Activated gamma-delta T cell (primary cell): ENCODE measurements around the gene TEX19.
"Not testable (repeated sequence)": the region's sequence is repeated elsewhere in the genome, so short reads cannot be mapped to it uniquely, and the experiment has no call there.

Experiments used
- DNase-seq: peaks from one replicate; lab custom pipeline; 2025; lab: John Stamatoyannopoulos, UW

TEX19 gene

DNA sequence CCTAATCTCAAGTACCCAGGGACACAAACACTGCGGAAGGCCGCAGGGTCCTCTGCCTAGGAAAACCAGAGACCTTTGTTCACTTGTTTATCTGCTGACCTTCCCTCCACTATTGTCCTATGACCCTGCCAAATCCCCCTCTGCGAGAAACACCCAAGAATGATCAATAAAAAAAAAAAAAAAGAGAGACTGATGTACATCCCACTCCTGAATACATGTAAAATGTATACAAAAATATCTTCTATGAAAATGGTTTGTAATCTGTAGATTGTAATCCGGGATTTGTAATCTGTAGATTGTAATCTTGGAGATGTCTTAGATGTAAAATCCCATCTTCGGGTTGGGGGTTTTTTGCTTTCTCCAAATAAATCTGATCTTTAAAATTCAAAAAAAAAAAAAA, 18.2 kb downstream of the TEX19 start:
- DNase-seq: not testable (repeated sequence)

DNA sequence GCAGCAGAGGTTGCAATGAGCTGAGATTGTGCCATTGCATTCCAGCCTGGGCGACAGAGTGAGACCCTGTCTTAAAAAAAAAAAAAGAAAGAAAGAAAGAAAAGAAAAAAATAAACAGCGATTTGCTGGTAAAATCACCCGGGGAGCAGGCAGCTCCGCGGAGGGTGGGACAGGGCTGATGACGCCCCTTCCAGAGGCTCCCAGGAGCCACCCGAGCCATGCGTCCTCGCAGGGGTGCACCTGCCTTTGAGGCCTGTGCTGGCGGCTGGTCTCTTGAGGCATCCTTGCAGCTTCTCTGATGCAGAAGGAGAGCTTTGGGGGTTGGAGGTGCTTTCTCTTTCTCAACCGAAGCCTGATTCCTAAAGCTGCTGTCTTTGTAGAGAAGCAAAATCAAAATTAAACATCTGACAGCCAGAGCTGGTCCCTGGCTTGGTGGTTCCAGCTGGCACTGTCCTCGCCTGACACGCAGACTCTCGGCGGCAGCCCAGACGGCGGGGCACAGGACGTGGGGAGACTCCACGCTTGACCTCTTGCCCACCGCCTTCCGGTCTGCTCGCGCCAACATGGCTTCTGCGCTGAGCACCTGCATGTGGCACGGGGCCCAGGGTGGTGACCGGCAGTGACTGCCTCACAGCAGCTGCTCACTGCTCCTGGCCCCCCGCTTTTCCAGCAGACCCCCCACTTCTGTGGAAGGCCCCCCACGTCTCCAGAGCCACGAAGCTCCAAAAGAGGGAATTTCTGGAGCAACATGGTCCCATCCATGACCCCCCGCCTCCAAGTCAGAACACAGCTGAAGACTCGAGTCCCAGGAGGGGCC, 19.1 kb downstream of the TEX19 start:
- no peak for DNase-seq

DNA sequence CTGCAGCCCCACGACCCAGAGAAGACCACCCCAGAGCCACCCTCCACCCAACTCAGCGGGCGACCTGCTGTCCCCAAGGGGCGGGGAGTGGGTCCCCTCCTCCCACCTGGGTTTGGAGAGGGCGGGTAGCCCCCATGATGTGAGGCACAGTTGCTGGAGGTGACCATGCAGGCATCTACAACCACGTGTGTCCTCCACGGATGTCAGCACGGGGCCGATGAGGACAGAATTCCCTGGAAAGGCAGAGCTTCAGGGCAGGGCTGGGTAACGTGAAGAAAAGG, 19.6 kb downstream of the TEX19 start:
- no peak for DNase-seq

DNA sequence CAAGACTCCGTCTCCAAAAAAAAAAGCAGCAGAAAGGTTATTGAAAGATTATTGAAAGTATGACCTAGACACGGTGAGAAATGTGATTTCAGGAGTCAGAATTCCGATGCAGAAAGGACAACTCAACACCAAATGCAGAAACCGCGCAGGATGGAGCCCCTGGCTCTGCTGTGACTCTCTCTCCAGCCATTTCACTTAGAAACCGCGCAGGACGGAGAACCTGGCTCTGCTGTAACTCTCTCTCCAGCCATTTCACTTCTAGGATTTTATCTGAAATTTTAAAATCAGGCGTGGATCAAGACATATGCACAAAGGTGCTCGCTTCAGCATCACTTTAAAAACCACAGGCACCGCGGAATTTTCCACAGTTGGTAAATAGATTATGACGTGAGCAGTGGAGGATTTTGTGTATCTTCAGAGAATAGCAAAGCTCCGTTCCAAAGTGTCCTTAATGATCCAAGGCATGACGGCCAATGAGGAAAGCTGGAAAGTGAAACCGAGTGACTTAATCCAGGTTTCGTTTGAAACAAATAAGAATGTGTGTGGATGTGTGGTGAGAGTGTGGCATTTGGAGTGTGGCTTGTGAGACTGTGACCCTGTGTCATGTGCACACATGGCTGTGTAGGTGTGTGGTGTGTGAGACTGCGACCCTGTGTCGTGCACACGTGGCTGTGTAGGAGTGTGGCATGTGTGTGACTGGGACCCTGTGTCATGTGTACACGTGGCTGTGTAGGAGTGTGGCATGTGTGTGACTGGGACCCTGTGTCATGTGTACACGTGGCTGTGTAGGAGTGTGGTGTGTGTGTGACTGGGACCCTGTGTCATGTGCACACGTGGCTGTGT, 22.0 kb downstream of the TEX19 start:
- no peak for DNase-seq

DNA sequence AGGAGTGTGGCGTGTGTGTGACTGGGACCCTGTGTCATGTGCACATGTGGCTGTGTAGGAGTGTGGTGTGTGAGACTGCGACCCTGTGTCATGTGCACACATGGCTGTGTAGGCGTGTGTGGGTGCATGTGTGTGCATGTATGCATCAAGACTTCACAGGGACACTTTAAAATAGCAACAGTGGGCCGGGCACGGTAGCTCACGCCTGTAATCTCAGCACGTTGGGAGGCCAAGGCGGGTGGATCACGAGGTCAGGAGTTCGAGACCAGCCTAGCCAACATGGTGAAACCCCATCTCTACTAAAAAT, 22.6 kb downstream of the TEX19 start:
- DNase-seq: not testable (repeated sequence)

DNA sequence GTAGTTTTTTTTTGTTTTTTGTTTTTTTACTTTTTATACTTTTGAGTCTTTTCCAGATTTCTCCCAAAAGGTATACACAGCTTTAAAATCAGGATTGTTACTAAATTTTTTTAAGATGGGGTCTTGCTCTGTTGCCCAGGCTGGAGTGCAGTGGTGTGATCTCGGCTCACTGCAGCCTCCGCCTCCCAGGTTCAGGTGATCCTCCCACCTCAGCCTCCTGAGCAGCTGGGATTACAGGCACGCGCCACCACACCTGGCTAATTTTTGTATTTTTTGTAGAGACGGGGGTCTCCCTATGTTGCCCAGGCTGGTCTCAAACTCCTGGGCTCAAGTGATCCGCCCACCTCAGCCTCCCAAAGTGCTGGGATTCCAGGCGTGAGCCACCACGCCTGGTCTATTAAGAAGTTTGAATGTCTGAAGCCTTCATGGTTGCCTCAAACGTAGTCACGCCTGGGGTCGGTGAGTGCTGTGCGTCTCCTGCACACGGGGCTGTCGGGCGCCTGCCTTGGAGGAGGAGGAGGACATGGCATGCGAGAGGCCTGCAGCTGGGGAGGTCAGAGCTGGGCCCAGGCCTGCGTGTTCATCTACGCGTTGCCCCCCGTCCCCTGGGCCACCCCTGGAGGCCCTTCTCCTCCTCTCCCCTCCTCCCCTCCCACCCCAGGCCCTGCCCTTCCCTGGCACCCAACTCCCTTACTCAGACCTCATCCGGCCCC, 23.3 kb downstream of the TEX19 start:
- DNase-seq: not testable (repeated sequence)

DNA sequence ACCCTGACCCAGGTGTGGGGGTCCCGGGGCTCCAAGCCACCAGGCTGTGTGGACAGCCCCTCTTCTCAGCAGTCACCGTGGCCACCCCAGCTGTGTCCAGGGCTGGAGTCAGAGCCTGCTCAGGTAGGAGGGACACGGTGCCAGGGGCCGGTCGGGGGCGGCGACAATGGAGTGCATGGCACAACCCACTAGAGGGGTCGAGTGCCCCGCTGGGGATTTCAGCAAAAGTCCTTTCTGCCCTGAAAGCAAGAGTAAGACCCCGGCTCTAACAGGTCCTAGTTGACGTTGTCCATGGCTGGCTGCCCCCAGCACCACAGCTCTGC, 23.8 kb downstream of the TEX19 start:
- DNase-seq: no peak

DNA sequence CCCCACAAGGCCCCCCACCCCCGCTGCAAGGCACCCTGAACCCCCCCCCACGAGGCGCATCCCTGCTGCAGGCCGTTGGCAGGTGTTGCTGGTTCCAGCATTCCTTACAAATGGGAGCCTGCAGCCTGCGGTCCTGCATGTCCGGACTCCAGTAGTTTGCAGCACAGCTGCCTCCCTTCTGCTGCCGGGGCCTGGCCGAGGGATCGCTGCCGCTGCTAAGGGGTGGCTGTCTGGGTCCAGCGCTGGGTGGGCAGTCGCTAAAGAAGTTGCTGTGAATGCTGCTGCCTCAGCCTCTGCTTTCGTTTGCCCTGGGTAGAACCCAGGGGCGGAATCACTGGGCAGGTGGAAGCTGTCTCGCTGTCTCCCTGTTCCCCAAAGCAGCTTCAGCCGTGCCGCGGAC, 24.4 kb downstream of the TEX19 start:
- no peak for DNase-seq

DNA sequence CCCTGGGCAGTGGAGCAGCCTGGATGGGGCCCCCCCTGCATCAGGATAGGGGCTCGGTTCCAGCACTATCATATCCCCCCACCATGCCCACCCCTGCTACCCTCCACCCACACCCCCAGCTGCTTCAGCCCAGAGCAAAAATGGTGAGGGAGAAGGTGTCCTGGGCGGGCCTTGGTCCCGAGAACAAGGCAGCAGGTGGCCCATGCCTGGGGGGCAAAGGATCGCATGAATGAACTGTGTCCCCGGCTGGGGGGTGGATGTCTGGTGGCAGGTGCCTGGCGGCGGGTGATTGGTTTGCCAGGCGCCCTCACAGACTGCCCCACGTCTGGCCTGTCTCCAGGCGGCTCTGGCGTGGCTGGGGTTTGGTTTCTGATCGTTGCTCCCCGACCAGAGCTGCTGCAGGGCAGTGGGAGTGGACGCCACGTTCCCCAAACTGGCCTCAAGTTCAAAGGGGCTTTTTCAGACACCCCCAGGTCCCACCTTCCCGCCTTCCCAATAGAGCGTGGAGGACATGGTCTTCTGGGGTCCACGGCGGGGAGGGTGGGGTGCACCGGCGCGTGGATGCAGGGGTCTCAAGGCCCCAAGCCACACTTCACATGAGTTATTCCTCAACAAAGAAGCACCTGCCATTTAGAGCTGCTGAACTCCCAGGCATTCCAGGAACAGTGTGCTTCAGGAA, 25.1 kb downstream of the TEX19 start:
- DNase-seq: no peak

DNA sequence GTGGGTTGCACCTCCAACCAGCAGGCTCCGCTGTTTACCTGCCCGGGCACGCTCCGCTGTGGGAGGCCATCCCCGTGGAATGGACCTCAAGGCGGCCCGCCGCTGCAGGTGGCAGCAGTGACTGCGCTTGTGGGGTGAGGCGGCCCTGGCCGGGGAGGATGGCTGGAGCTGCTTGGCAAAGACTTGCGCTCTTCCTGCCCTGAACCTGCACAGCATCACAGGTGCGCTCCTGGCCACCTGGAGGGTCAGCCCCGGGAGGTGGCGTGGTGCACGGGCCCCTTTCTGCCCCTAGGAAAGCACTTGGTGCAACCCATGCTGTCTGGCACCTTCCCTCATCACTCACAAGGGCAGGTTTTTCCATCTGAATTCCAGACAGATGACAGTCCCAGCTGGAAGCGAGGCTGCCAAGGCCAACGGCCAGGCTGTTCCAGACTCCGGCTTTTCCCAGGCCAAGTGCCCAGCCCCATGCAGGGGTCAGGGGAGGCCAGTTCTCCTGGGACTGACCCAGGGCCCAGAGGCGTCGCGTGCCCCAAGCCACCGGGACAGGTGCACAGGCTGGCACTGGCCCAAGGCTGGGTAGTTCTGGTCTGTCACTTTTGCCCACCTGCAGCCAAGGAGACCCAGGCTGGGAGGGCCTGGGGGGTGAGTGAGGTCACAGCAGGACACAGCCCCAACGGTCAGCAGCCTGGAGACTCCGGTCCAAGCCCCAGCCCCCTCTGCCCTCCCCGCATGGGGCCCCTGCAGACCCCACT, 25.9 kb downstream of the TEX19 start:
- DNase-seq: no peak

DNA sequence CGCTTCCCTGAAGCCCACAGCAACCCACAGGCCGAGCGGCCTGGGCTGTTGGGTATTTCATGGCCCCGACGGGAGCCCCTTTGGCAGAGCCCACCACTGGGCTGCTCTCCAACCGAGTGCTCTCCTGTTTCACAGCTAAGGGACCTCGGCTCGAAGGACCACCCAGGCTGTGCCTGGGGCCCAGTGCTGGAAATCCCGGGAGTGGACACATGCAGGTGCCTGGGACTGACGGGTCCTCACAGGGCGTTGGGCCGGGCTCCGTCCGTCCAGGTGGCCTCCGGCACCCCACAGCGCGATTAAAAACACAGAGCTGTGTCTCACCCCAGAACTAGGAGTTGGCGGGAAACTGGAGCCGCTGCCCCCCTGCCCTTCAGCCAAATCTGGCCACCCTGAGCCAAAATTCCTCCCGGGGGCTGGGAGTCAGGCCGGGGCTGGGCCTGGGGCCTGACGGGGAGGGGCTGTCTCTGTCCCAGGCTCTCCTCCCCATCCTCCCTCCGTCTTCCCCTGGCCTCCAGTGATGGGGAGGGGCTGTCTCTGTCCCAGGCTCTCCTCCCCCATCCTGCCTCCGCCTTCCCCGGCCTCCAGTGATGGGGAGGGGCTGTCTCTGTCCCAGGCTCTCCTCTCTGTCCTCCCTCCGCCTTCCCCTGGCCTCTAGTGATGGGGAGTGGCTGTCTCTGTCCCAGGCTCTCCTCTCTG, 26.7 kb downstream of the TEX19 start:
- no peak for DNase-seq

DNA sequence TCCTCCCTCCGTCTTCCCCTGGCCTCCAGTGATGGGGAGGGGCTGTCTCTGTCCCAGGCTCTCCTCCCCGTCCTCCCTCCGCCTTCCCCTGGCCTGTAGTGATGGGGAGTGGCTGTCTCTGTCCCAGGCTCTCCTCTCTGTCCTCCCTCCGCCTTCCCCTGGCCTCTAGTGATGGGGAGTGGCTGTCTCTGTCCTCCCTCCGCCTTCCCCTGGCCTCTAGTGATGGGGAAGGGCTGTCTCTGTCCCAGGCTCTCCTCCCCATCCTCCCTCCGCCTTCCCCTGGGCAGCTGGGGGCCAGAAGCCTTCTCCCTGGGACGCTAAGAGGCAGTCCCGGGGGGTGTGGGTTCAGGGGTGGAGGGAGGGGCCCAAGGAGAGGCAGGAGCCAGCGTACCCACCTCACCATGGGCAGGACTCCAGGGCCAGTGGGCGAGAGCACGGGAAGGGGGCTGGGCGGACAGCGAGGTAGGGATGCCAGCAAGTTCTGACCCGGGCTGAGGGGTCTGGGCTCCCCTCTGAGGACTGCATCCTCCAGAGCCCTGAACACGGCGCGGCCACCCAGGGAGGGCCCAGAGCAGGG, 27.3 kb downstream of the TEX19 start:
- no peak for DNase-seq

DNA sequence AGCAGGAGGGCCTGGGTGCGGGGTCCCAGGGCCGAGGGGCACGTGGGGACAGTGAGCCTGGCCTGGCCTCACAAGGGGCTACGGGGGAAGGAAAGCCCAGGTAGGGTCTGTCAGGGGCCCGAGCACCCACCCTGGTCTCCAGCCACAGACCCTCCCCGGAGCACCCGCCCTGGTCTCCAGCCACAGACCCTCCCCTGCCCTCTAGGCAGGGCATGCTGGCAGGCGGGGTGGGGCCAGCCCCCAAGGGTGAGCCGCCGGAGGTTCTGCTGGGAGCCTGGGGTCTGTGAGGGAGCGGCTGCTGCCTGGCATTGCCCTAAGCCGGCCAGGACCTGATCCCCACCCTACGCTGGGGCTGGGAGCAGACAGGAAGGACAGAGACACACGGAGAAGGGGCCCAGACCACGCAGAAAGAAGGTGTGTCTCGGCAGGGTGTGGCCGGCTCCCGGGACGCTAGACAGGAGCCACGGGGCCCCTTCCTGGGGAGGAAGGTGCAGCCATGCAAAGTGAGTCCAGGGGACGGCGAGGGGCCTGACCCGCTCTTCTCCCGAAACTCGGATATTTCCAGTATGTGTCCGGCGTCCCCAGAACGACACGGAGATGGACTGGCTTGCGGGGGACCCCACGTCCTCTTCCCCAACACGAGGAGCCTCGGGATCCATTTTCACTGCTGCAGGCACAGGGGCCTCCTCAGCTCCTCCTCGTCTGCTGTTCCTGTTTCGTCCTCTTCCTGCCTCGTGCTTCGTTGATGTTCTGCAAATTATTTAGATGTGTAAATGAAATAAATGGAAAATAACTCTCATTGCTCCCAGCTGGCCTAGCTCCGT, 28.0 kb downstream of the TEX19 start:
- DNase-seq: no peak

DNA sequence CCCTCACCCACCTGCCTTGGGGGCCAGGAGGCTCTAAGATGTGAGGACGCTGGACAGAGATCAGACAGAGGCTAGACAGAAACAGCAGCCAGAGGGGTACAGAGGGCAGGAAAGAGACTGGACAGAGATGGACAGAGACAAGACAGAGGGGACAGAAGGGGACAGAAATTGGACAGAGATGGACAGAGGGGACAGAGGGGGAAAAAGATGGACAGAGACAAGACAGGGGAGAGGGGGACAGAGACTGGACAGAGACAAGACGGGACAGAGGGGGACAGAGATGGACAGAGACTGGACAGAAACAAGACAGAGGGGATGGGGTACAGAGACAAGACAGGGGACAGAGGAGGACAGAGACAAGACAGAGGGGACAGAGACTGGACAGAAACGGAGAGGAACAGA, 28.7 kb downstream of the TEX19 start:
- no peak for DNase-seq

DNA sequence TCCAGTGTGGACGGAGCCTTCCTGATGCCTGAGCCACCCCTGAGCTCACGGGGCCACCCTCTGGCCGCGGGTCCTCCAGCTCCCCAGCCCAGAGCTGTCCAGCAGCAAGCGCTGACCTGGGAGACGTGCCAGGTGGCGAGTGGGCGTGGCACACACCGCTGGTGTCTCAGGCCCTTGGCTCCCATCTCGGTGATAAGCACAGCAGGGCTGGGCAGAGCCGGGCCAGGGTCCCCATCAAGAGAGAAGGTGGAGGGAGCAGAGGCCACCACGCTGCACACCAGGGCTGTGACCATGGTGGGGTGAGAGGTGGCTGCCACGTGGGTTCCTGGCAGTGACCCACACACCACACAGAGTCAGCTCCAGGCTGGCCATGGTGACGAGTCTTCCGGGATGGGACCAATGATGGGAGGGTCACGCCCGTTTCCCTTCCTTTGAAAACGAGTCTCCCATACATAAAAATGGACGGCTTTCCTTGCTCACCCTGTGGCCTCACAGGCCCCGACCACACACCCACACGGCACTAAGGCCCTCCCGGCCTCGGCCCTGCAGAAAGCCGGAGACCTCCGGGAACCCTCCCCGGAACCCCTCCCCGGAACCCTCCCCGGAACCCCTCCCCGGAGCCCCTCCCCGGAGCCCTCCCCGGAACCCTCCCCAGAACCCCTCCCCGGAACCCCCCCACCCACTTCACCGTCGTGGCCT, 29.3 kb downstream of the TEX19 start:
- no peak for DNase-seq

DNA sequence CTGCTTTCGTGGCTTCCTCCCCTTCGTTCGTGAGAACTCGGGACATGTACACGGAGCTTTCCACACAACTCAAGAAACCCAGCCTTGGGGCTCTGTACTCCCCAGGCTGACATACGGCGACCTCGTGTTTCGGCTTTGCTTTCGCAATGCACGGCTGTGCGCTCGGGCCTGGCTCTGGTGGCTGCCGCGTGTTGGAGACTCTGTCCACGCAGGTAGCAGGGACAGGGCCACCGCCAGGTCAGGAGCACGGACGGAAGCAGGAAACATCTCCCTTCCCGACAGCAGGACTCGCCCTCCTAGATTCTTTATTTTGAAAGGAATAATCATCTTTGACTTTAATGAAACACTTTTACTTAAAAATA, 29.9 kb downstream of the TEX19 start:
- no peak for DNase-seq

DNA sequence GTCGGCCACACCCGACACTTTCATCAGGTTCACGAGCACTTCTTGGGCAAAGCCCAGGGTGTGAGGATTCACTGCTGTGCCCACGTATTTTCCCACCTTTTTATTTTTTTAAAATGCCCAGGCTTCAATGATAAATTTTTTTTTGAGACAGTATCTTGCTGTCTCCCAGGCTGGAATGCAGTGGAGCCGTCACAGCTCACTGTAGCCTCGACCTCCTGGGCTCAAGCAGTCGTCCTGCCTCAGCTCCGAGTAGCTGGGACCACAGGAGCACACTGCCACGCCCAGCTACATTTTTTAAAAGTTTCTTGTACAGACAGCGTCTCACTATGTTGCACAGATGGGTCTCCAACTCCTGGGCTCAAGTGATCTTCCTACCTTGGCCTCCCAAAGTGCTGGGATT, 30.3 kb downstream of the TEX19 start:
- no peak for DNase-seq

DNA sequence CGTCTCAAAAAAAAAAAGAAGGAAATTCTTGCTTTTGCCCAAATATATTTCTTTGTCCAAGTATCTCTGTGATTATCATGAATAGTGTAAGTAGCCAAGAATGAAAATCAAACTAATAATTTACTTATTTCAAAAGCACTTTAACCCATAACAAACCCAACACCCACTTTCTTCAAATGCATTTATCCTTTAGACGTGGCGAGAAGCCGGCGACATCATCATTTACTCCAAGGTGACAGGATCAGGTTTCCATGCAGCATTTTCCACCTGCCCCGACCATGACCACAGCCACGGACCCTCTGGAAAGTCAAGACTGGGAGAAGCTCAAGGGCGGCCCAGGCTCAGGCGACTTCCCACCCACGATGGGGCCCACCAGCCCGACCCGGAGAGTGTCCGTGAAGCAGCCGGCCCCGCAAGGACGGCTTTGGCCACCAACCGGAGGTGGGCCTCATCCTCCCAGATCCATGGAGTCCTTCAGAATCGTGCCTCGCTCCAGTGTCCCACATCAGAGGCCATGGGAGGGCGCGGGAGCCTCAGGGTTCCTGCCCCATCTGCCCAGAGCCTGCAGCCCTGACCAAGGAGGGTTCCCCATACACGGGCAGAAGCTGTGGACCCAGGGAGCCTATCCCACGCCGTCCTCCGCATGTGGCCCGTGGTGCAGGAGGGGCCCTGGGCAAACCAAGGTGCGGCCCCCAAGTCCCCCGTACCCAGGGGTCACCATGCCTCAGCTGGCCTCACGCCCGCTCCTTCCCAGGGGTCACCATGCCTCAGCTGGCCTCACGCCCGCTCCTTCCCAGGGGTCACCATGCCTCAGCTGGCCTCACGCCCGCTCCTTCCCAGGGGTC, 31.2 kb downstream of the TEX19 start:
- DNase-seq: no peak
